ENCODE data around the gene HEATR1.

Gene HEATR1

DNA sequence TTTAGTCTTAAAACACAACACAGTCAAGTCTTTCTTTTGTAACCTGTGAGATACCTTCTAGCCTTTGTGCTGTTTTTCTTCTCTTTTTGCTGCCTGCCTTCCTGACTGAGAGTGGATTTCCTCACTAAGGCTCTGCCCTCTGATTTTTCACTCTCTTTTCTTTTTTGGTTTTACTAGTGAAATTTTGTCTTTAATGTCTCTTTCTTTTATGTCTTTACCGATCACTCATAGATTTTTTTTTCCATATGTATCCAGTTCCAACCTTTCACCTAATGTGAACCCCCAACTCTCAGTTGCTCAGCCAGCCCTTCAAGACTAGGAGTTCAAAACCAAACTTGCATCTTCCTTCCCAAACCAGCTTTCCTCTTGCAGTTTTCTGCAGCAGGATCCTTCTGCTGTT lies 74.0 kb downstream of the HEATR1 start:
- no peak overlapping the region for H3K27ac ChIP-seq (ENCODE audit: low read length, poor library complexity, severe bottlenecking)
- no peak overlapping the region for H3K4me2 ChIP-seq (ENCODE audit: low read length, poor library complexity, severe bottlenecking)
- H2BK12ac ChIP-seq (ENCODE audit: low read length in 2 of 2), result no peak overlapping the region
- H2AFZ ChIP-seq (ENCODE audit: low read depth, low read length), result no peak overlapping the region
- no peak overlapping the region for H4K91ac ChIP-seq (ENCODE audit: low read length)
- H3K79me1 ChIP-seq (replicated peaks; ENCODE audit: low read length, poor library complexity, severe bottlenecking), result peaks cover 21% of the 10 kb centered on the region
- WGBS, result 96% methylated on average over 1 of the region's 1 CpG
- H3K4me1 ChIP-seq (ENCODE audit: control insufficient read depth, insufficient read depth, low read depth, low read length), result peaks cover 9% of the 10 kb centered on the region
- H2BK120ac ChIP-seq (ENCODE audit: low read depth, low read length), result no peak overlapping the region
- H3K27me3 ChIP-seq (ENCODE audit: control insufficient read depth in 1 of 2, insufficient read depth in 1 of 2, low read length in 2 of 2), result no peaks in the 10 kb centered on the region
- DNase-seq, result no peak
- no peak overlapping the region for H3K9ac ChIP-seq (ENCODE audit: low read length)
- no peak overlapping the region for H3K4me3 ChIP-seq (ENCODE audit: insufficient read depth in 1 of 2, low read depth in 1 of 2, low read length in 2 of 2)
- no peak overlapping the region for H3K14ac ChIP-seq (ENCODE audit: low read length in 2 of 2)
- H3K36me3 ChIP-seq (ENCODE audit: control insufficient read depth in 1 of 2, insufficient read depth in 2 of 2, low read depth in 1 of 2, low read length in 2 of 2), result peaks cover 10 to 37% of the 10 kb centered on the region in 2 experiments
- no peaks in the 10 kb centered on the region for H3K9me3 ChIP-seq (ENCODE audit: control insufficient read depth, low read length)
- no peak overlapping the region for H4K8ac ChIP-seq (ENCODE audit: low read length)
- no peak overlapping the region for H3K4ac ChIP-seq (ENCODE audit: low read depth in 1 of 2, low read length in 2 of 2)
- no peak overlapping the region for H3K23ac ChIP-seq (ENCODE audit: low read length in 2 of 2)
- H2BK5ac ChIP-seq (ENCODE audit: low read depth, low read length, poor library complexity, severe bottlenecking), result no peak overlapping the region
- no peak overlapping the region for H3K18ac ChIP-seq (ENCODE audit: low read depth in 1 of 2, low read length in 2 of 2)
- no peak overlapping the region for H2BK15ac ChIP-seq (ENCODE audit: low read depth, poor library complexity, severe bottlenecking)
- no peak overlapping the region for H2AK5ac ChIP-seq (ENCODE audit: low read length, severe bottlenecking)

DNA sequence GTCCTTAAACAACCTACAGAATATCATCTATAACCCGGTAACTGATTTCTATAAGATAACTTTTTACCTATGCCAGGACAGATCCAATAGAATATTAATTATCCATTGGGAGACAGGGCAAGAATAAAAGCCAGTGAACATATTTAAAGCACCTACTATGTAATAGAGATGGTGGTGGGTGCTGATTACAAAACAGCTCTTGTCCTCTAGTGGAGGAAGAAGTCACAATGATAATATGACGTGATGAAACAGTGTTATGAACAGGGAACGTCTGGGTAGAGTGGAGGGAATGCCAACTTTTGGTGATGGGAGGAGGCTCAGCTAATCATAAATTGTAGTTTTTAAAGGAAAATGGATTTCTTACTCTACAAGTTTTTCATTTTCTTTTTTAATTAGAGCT lies 78.2 kb downstream of the HEATR1 start:
- Histone ChIP-seq H3K9ac (ENCODE audit: low read length) (no peak overlapping the region), H3K23ac (ENCODE audit: low read length in 2 of 2) (no peak overlapping the region), H3K4ac (ENCODE audit: low read depth in 1 of 2, low read length in 2 of 2) (no peak overlapping the region), H3K4me1 (ENCODE audit: control insufficient read depth, insufficient read depth, low read depth, low read length) (peaks cover 7% of the 10 kb centered on the region), H3K36me3 (ENCODE audit: control insufficient read depth in 1 of 2, insufficient read depth in 2 of 2, low read depth in 1 of 2, low read length in 2 of 2) (peaks cover 4 to 29% of the 10 kb centered on the region in 2 experiments), H2BK5ac (ENCODE audit: low read depth, low read length, poor library complexity, severe bottlenecking) (no peak overlapping the region), H2BK120ac (ENCODE audit: low read depth, low read length) (no peak overlapping the region), H3K14ac (ENCODE audit: low read length in 2 of 2) (no peak overlapping the region), H3K18ac (ENCODE audit: low read depth in 1 of 2, low read length in 2 of 2) (no peak overlapping the region), H2BK12ac (ENCODE audit: low read length in 2 of 2) (no peak overlapping the region), H2AK5ac (ENCODE audit: low read length, severe bottlenecking) (no peak overlapping the region), H3K4me2 (ENCODE audit: low read length, poor library complexity, severe bottlenecking) (no peak overlapping the region), H4K91ac (ENCODE audit: low read length) (no peak overlapping the region), H2BK15ac (ENCODE audit: low read depth, poor library complexity, severe bottlenecking) (no peak overlapping the region), H2AFZ (ENCODE audit: low read depth, low read length) (no peak overlapping the region), H3K27ac (ENCODE audit: low read length, poor library complexity, severe bottlenecking) (no peak overlapping the region), H3K9me3 (ENCODE audit: control insufficient read depth, low read length) (no peaks in the 10 kb centered on the region), H3K4me3 (ENCODE audit: insufficient read depth in 1 of 2, low read depth in 1 of 2, low read length in 2 of 2) (no peak overlapping the region), H3K27me3 (ENCODE audit: control insufficient read depth in 1 of 2, insufficient read depth in 1 of 2, low read length in 2 of 2) (no peaks in the 10 kb centered on the region), H4K8ac (ENCODE audit: low read length) (no peak overlapping the region), H3K79me1 (replicated peaks; ENCODE audit: low read length, poor library complexity, severe bottlenecking) (peaks cover 12% of the 10 kb centered on the region)
- no peak for DNase-seq
- 91% methylated on average over 3 of the region's 3 CpGs for WGBS

DNA sequence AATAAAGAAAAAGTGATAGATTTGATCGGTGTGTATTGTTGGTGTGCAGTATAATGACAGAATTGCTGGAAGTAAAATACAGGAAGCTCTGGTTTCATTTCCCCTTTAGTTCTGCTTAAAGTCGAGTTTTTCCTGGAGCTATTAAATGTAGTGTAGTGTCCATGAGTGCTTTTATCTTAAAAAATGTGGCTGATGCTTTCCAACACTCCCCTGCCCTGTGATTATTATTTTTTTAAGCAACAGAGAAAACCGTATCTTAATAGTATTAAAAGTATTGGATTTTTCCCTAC lies 79.5 kb downstream of the HEATR1 start:
- Histone ChIP-seq H3K23ac (ENCODE audit: low read length in 2 of 2) (no peak overlapping the region), H3K18ac (ENCODE audit: low read depth in 1 of 2, low read length in 2 of 2) (no peak overlapping the region), H2BK5ac (ENCODE audit: low read depth, low read length, poor library complexity, severe bottlenecking) (no peak overlapping the region), H3K9me3 (ENCODE audit: control insufficient read depth, low read length) (no peaks in the 10 kb centered on the region), H3K4me2 (ENCODE audit: low read length, poor library complexity, severe bottlenecking) (peak overlapping the region; percentile 85), H3K79me1 (replicated peaks; ENCODE audit: low read length, poor library complexity, severe bottlenecking) (peaks cover 11% of the 10 kb centered on the region), H2BK12ac (ENCODE audit: low read length in 2 of 2) (no peak overlapping the region), H3K4me3 (ENCODE audit: insufficient read depth in 1 of 2, low read depth in 1 of 2, low read length in 2 of 2) (peak overlapping the region in 1 of 2 experiments; percentile 95), H3K9ac (ENCODE audit: low read length) (peak overlapping the region; percentile 91), H2BK15ac (ENCODE audit: low read depth, poor library complexity, severe bottlenecking) (no peak overlapping the region), H3K27me3 (ENCODE audit: control insufficient read depth in 1 of 2, insufficient read depth in 1 of 2, low read length in 2 of 2) (no peaks in the 10 kb centered on the region), H3K14ac (ENCODE audit: low read length in 2 of 2) (no peak overlapping the region), H3K4ac (ENCODE audit: low read depth in 1 of 2, low read length in 2 of 2) (no peak overlapping the region), H2AK5ac (ENCODE audit: low read length, severe bottlenecking) (no peak overlapping the region), H4K91ac (ENCODE audit: low read length) (no peak overlapping the region), H4K8ac (ENCODE audit: low read length) (no peak overlapping the region), H3K27ac (ENCODE audit: low read length, poor library complexity, severe bottlenecking) (no peak overlapping the region), H3K4me1 (ENCODE audit: control insufficient read depth, insufficient read depth, low read depth, low read length) (peaks cover 7% of the 10 kb centered on the region), H2AFZ (ENCODE audit: low read depth, low read length) (no peak overlapping the region), H2BK120ac (ENCODE audit: low read depth, low read length) (no peak overlapping the region), H3K36me3 (ENCODE audit: control insufficient read depth in 1 of 2, insufficient read depth in 2 of 2, low read depth in 1 of 2, low read length in 2 of 2) (peaks cover 4 to 23% of the 10 kb centered on the region in 2 experiments)
- no peak for DNase-seq
- WGBS, result 58% methylated on average over 1 of the region's 3 CpGs

DNA sequence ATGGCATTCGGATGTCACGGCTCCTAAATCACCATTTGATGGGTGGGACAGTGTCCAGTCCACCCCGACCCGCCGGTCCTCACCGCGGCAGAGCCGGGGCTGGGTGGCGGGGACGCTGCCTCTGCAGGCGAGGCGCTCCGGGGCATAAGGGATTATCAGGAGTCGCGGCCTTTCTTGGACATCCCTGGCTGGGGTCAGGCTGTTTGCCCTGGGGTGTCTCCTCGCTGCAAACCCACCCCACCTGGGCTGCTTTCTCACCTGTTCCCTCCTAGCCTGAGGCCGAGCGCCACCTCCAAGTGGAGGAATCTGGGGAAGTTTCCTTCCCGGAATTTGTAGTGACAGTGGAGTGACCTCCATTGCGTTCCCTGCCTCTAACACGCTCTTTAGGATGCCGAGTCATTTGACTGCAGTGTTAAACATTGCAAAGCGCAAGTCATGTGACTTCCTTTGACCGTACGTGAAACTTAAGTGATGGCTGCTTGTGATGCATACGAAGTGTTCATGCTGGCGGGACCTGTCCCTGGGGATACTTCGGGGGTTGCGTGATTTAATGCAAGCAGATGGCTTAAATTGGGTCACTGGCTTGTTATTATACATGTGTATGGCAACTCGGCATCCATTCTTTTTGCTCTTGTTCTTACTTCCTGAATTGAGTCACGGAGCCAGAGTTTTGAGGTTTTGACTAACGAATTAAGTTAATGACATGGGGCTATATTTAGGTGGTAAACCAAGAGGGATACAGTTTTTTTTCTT lies 80.0 kb downstream of the HEATR1 start:
- Histone ChIP-seq H3K4ac (ENCODE audit: low read depth in 1 of 2, low read length in 2 of 2) (peak overlapping the region; percentile 84 to 97), H4K91ac (ENCODE audit: low read length) (peak overlapping the region; percentile 98), H2AK5ac (ENCODE audit: low read length, severe bottlenecking) (no peak overlapping the region), H3K79me1 (replicated peaks; ENCODE audit: low read length, poor library complexity, severe bottlenecking) (peaks cover 11% of the 10 kb centered on the region), H3K23ac (ENCODE audit: low read length in 2 of 2) (peak overlapping the region in 1 of 2 experiments; percentile 75), H3K27ac (ENCODE audit: low read length, poor library complexity, severe bottlenecking) (peak overlapping the region; percentile 23), H3K9ac (ENCODE audit: low read length) (peak overlapping the region; percentile 91), H2BK12ac (ENCODE audit: low read length in 2 of 2) (peak overlapping the region; percentile 71 to 81), H3K36me3 (ENCODE audit: control insufficient read depth in 1 of 2, insufficient read depth in 2 of 2, low read depth in 1 of 2, low read length in 2 of 2) (peaks cover 4 to 22% of the 10 kb centered on the region in 2 experiments), H3K4me1 (ENCODE audit: control insufficient read depth, insufficient read depth, low read depth, low read length) (peaks cover 7% of the 10 kb centered on the region), H3K4me3 (ENCODE audit: insufficient read depth in 1 of 2, low read depth in 1 of 2, low read length in 2 of 2) (peak overlapping the region; percentile 93 to 95), H3K18ac (ENCODE audit: low read depth in 1 of 2, low read length in 2 of 2) (peak overlapping the region; percentile 96), H3K4me2 (ENCODE audit: low read length, poor library complexity, severe bottlenecking) (peak overlapping the region; percentile 85), H3K27me3 (ENCODE audit: control insufficient read depth in 1 of 2, insufficient read depth in 1 of 2, low read length in 2 of 2) (no peaks in the 10 kb centered on the region), H2BK15ac (ENCODE audit: low read depth, poor library complexity, severe bottlenecking) (peak overlapping the region; percentile 82), H2BK5ac (ENCODE audit: low read depth, low read length, poor library complexity, severe bottlenecking) (peak overlapping the region; percentile 31), H3K14ac (ENCODE audit: low read length in 2 of 2) (peak overlapping the region in 1 of 2 experiments; percentile 98), H2BK120ac (ENCODE audit: low read depth, low read length) (peak overlapping the region; percentile 71), H3K9me3 (ENCODE audit: control insufficient read depth, low read length) (no peaks in the 10 kb centered on the region), H4K8ac (ENCODE audit: low read length) (peak overlapping the region; percentile 89), H2AFZ (ENCODE audit: low read depth, low read length) (peak overlapping the region; percentile 97)
- DNase-seq, result peak; percentile 95
- WGBS, result under 1% methylated on average over 31 of the region's 32 CpGs
